ENCODE results near the gene OSBP. TPM values are rescaled to one million over a fixed set of nuclear protein-coding genes. Genes with fewer than 3 reads are reported as not detected.
"Not testable (repeated sequence)": the region's sequence is repeated elsewhere in the genome, so short reads cannot be mapped to it uniquely, and the experiment has no call there.

Gene OSBP
- total and polyA plus RNA-seq, 10 donors = 7.0 to 39.9 (median 34.5) TPM

- Histone ChIP-seq H3K4me3 (no peak overlapping the region), H3K27me3 (replicated peaks in 1 of 7) (no peaks in the 10 kb centered on the region), H3K4me1 (peaks cover 0 to 44% (median 25%) of the 10 kb centered on the region in 6 donors), H3K36me3 (no peaks in the 10 kb centered on the region), H3K27ac (no peak overlapping the region), H3K9me3 (no peaks in the 10 kb centered on the region)
- 94 to 99% (median 96%) methylated on average over 5 of the region's 5 CpGs for WGBS, 5 donors
- TF ChIP-seq CTCF (IDR thresholded peaks at IDR 0.05 in 8 of 11, conservative IDR thresholded peaks at IDR 0.05 in 3 of 11) (no peak), POLR2A (IDR thresholded peaks at IDR 0.05) (no peak), POLR2AphosphoS5 (IDR thresholded peaks at IDR 0.05) (no peak)
- no peak for DNase-seq
- intact Hi-C loops (cut with DNase I; ENCODE audit: low total_unique reads) = no loop called here
These were observed 67.3 kb downstream of the OSBP start for GRCh38 chr11:59548309-59548656.

DNA sequence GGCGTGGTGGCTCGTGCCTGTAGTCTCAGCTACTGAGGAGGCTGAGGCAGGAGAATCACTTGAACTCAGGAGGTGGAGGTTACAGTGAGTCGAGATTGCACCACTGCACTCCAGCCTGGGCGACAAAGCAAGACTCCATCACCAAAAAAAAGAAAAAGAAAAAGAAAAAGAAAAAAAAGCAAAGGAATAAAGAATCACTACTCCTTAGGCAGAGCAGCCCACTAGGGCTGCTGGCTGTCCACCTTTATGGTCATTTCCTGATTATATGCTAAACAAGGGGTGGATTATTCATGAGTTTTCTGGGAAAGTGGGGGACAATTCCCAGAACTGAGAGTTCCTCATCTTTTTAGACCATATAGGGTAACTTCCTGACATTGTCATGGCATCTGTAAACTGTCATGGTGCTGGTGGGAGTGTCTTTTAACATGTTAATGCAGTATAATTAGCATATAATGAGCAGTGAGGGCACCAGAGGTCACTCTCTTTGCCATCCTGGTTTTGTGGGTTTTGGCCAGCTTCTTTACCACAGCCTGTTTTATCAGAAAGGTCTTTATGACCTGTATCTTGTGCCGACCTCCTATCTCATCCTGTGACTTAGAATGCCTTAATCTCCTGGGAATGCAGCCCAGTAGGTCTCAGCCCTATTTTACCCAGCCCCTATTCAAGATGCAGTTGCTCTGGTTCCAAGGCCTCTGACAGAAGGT, 67.8 kb downstream of the OSBP start:
- H3K4me1 ChIP-seq = peaks cover 0 to 39% (median 24%) of the 10 kb centered on the region in 6 donors
- H3K9me3 ChIP-seq; H3K4me3 ChIP-seq; intact Hi-C loops (cut with DNase I; ENCODE audit: low total_unique reads); H3K27ac ChIP-seq; DNase-seq; H3K27me3 ChIP-seq (replicated peaks in 1 of 7); H3K36me3 ChIP-seq: not testable (repeated sequence)
- WGBS, 5 donors = 86 to 93% (median 88%) methylated on average over 5 of the region's 5 CpGs

GRCh38 chr11:59545179-59546020, 70.2 kb downstream of the OSBP start:
- no peak overlapping the region for H3K27ac ChIP-seq
- DNase-seq = no peak
- peaks cover 0 to 15% (median 10%) of the 10 kb centered on the region in 6 donors for H3K4me1 ChIP-seq
- H3K36me3 ChIP-seq = no peaks in the 10 kb centered on the region
- H3K27me3 ChIP-seq (replicated peaks in 1 of 7) = no peaks in the 10 kb centered on the region
- intact Hi-C loops (cut with DNase I; ENCODE audit: low total_unique reads) = no loop called here
- H3K9me3 ChIP-seq = no peaks in the 10 kb centered on the region
- TF ChIP-seq CTCF (IDR thresholded peaks at IDR 0.05 in 8 of 11, conservative IDR thresholded peaks at IDR 0.05 in 3 of 11) (no peak), POLR2AphosphoS5 (IDR thresholded peaks at IDR 0.05) (no peak), POLR2A (IDR thresholded peaks at IDR 0.05) (no peak)
- WGBS, 5 donors = 87 to 95% (median 90%) methylated on average over 24 of the region's 24 CpGs
- no peak overlapping the region for H3K4me3 ChIP-seq

DNA sequence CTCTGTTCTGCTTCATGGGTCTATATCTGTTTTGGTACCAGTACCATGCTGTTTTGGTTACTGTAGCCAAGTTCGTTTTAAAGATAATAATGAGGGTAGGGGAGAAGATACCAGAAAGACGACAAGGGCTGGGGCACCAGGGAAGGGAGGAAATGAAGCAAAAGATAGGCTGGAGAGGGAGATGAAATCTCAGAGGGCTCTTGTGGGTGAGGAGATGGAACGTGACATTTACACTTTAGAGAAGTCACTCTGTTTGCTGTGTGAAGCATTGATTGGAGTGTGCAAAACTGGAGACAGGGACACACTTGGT, 70.8 kb downstream of the OSBP start:
- Histone ChIP-seq H3K27me3 (replicated peaks in 1 of 7) (no peaks in the 10 kb centered on the region), H3K4me3 (no peak overlapping the region), H3K27ac (no peak overlapping the region), H3K9me3 (no peaks in the 10 kb centered on the region), H3K36me3 (no peaks in the 10 kb centered on the region), H3K4me1 (peaks cover 0 to 10% (median 7%) of the 10 kb centered on the region in 6 donors)
- no peak for DNase-seq
- intact Hi-C loops (cut with DNase I; ENCODE audit: low total_unique reads) = no loop called here
- TF ChIP-seq POLR2A (IDR thresholded peaks at IDR 0.05) = no peak
- no peak for TF ChIP-seq CTCF (IDR thresholded peaks at IDR 0.05 in 8 of 11, conservative IDR thresholded peaks at IDR 0.05 in 3 of 11)
- TF ChIP-seq POLR2AphosphoS5 (IDR thresholded peaks at IDR 0.05) = no peak
- WGBS, 5 donors = 65 to 84% (median 79%) methylated on average over 3 of the region's 3 CpGs

GRCh38 chr11:59543713-59544112, 71.9 kb downstream of the OSBP start:
- H3K27me3 ChIP-seq (replicated peaks in 1 of 7); H3K4me3 ChIP-seq; H3K9me3 ChIP-seq; H3K4me1 ChIP-seq; H3K36me3 ChIP-seq; intact Hi-C loops (cut with DNase I; ENCODE audit: low total_unique reads); H3K27ac ChIP-seq; DNase-seq: not testable (repeated sequence)
- 77 to 93% (median 84%) methylated on average over 1 to 3 of the region's 3 CpGs for WGBS, 5 donors

Data from spleen (tissue), 11 donors.